DOHH2 (cell line): Measurements from ENCODE around the gene ZNF335.

Source experiments
- H3F3A ChIP-seq: fragments of 200-600 bp; sonication (generic), shearing (Covaris generic); 2 replicates; pipeline ENCODE4 v1.6.0; 2016; ENCODE audit warnings: antibody characterized with exemption, mild to moderate bottlenecking; ENCODE audit not compliant: control insufficient read depth, insufficient read depth
- H3K27ac ChIP-seq: fragments of 200-600 bp; sonication (generic); 2 replicates; pipeline ENCODE4 v1.5.1; 2014; ENCODE audit warnings: low read depth, mild to moderate bottlenecking, low read length, moderate library complexity
- H3K27me3 ChIP-seq: fragments of 200-600 bp; sonication (generic); 2 replicates; pipeline ENCODE4 v1.6.1; 2014; ENCODE audit warnings: mild to moderate bottlenecking, low read length, mixed read lengths; ENCODE audit not compliant: control insufficient read depth
- H3K36me3 ChIP-seq: fragments of 200-600 bp; sonication (generic); 2 replicates; pipeline ENCODE4 v1.6.1; 2014; ENCODE audit warnings: mild to moderate bottlenecking, low read length, moderate library complexity, mixed read lengths; ENCODE audit not compliant: control insufficient read depth
- H3K4me1 ChIP-seq: fragments of 200-600 bp; sonication (generic); 2 replicates; pipeline ENCODE4 v1.6.1; 2014; ENCODE audit warnings: mild to moderate bottlenecking, low read length, mixed read lengths; ENCODE audit not compliant: control insufficient read depth
- H3K4me2 ChIP-seq: fragments of 200-600 bp; sonication (generic); 2 replicates; pipeline ENCODE4 v1.6.0; 2014; ENCODE audit warnings: mild to moderate bottlenecking, low read length, moderate library complexity
- H3K4me3 ChIP-seq: fragments of 200-600 bp; sonication (generic); 2 replicates; pipeline ENCODE4 v1.5.1; 2014; ENCODE audit warnings: mild to moderate bottlenecking, low read length, mixed read lengths
- H3K79me2 ChIP-seq: fragments of 200-600 bp; sonication (generic); 2 replicates; pipeline ENCODE4 v1.6.1; 2014; ENCODE audit warnings: mild to moderate bottlenecking, low read length, mixed read lengths; ENCODE audit not compliant: control insufficient read depth
- H3K9me2 ChIP-seq: fragments of 200-600 bp; sonication (generic); replicated peaks from 2 replicates; pipeline ENCODE4 v1.6.1; 2014; ENCODE audit warnings: mild to moderate bottlenecking, low read length, mixed read lengths; ENCODE audit not compliant: control insufficient read depth
- H3K9me3 ChIP-seq: fragments of 200-600 bp; sonication (generic); 2 replicates; pipeline ENCODE4 v1.6.1; 2014; ENCODE audit warnings: antibody characterized with exemption, low read length, mixed read lengths; ENCODE audit not compliant: control insufficient read depth, insufficient read depth
- H4K20me1 ChIP-seq: fragments of 200-600 bp; sonication (generic); 2 replicates; pipeline ENCODE4 v1.6.0; 2014; ENCODE audit warnings: low read depth, mild to moderate bottlenecking, antibody characterized with exemption, low read length, moderate library complexity; ENCODE audit not compliant: control insufficient read depth, insufficient read depth
- EZH2phosphoT487 ChIP-seq: fragments of 200-600 bp; sonication (generic); IDR thresholded peaks from 2 replicates; pipeline ENCODE4 v1.6.1; 2017; ENCODE audit warnings: borderline replicate concordance, mild to moderate bottlenecking, antibody characterized with exemption, low read length, moderate library complexity, mixed read lengths
- TF ChIP-seq, protein P1 (sequence below): fragments of 200-600 bp; sonication (generic); IDR thresholded peaks from one replicate; pipeline ENCODE4 v1.5.1; 2014; ENCODE audit warnings: antibody characterized with exemption, mild to moderate bottlenecking, low read depth, low read length; ENCODE audit not compliant: poor library complexity, severe bottlenecking

Gene ZNF335

DNA sequence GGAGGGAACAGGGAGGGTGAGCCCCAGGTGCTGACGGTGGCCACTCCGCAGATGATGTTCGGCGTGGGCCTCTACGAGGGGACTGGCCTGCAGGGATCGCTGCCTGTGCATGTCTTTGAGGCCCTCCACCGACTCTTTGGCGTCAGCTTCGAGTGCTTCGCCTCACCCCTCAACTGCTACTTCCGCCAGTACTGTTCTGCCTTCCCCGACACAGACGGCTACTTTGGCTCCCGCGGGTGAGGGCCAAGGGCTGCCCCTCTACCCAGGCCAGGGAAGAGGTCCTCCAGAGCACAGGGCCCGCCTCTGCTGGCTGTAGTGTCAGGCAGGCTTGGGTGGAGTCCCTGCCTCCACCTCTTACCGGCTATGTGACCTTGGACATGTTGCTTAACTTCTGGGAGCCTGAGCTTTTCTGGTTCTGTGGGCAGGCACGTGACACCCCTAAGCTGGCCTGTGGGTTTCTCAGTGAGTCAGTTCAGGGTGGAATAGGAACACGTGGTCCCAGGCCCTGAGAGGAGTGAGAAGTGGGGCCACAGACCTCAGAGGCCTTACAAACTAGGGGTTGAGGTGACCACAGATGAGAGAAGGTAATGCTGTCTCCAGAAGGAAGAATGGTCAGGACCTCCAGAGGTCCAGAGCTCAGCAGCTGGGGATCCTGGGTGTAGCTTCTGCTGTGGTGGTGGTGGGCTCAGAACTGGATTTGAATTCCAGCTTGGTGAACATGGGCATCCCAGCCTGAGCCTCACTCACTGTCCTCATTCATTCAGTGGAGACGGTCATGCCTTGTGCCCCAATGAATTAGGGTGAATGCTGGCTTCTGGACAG is 25.6 kb downstream of the ZNF335 start:
- Histone ChIP-seq H4K20me1 (no peaks in the 10 kb centered on the region), H3K27ac (no peak overlapping the region), H3K4me3 (no peak overlapping the region), H3K36me3 (peaks cover 84% of the 10 kb centered on the region), H3K27me3 (no peaks in the 10 kb centered on the region), H3F3A (no peaks in the 10 kb centered on the region), H3K4me2 (no peak overlapping the region), H3K9me2 (no peaks in the 10 kb centered on the region), H3K4me1 (peaks cover 3% of the 10 kb centered on the region), H3K9me3 (no peaks in the 10 kb centered on the region), H3K79me2 (no peaks in the 10 kb centered on the region)
- TF ChIP-seq, protein P1, sequence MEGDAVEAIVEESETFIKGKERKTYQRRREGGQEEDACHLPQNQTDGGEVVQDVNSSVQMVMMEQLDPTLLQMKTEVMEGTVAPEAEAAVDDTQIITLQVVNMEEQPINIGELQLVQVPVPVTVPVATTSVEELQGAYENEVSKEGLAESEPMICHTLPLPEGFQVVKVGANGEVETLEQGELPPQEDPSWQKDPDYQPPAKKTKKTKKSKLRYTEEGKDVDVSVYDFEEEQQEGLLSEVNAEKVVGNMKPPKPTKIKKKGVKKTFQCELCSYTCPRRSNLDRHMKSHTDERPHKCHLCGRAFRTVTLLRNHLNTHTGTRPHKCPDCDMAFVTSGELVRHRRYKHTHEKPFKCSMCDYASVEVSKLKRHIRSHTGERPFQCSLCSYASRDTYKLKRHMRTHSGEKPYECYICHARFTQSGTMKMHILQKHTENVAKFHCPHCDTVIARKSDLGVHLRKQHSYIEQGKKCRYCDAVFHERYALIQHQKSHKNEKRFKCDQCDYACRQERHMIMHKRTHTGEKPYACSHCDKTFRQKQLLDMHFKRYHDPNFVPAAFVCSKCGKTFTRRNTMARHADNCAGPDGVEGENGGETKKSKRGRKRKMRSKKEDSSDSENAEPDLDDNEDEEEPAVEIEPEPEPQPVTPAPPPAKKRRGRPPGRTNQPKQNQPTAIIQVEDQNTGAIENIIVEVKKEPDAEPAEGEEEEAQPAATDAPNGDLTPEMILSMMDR = no peak
- TF ChIP-seq EZH2phosphoT487 = no peak

DNA sequence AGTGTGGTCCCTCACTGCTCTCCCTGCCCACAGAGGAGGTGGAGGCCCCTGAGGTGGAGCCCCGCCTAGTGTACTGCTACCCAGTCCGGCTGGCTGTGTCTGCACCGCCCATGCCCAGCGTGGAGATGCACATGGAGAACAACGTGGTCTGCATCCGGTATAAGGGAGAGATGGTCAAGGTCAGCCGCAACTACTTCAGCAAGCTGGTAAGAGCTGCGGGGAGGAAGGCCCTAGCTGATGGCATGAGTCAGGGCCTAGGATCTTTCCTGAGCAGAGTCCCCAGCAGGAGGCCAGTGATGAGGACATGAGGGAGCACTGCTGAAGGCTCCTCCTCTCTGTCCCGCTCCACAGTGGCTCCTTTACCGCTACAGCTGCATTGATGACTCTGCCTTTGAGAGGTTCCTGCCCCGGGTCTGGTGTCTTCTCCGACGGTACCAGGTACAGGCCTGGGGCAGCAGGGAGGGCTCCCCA is 26.3 kb downstream of the ZNF335 start:
- no peaks in the 10 kb centered on the region for H3K27me3 ChIP-seq
- no peak for TF ChIP-seq EZH2phosphoT487
- TF ChIP-seq, protein P1 = no peak
- H3K36me3 ChIP-seq = peaks cover 85% of the 10 kb centered on the region
- H3K4me3 ChIP-seq = no peak overlapping the region
- no peaks in the 10 kb centered on the region for H3K9me3 ChIP-seq
- no peaks in the 10 kb centered on the region for H4K20me1 ChIP-seq
- H3F3A ChIP-seq = no peaks in the 10 kb centered on the region
- no peak overlapping the region for H3K4me2 ChIP-seq
- no peak overlapping the region for H3K27ac ChIP-seq
- no peaks in the 10 kb centered on the region for H3K4me1 ChIP-seq
- H3K9me2 ChIP-seq = no peaks in the 10 kb centered on the region
- no peaks in the 10 kb centered on the region for H3K79me2 ChIP-seq

DNA sequence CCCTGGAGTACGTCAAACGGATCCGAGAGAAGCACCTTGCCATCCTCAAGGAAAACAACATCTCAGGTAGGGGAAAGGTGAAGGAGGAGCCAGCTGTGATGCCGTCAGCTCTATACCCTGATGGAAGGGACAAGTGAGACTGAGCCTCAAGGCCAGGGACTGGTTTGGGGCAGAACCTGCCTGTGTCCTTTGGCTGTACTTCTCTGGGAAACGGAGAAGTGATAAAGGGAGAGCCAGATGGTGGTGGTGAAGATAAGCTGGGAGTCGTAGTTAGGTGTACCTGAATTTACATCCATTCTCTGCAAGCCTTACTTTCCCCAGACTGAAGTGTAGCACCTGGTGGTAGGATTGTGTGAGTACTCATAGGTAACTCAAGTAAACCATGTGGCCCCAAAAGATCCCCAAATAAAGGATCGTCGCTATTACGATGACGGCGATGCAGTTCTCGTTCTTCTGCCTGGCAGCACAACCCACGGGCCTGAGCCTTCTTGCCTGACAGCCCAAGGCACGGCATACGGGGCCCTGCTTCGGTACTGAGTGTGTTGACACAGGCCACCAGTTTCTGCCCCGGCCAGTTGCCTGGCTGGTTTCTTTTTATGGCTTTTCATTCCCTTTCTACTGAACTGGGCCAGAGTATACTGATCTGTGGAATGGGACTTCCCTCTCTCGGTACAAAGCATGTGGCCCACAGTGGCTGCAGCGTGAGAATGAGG is 26.9 kb downstream of the ZNF335 start:
- no peak for TF ChIP-seq EZH2phosphoT487
- TF ChIP-seq, protein P1 = no peak
- Histone ChIP-seq H3K27ac (no peak overlapping the region), H3K9me3 (no peaks in the 10 kb centered on the region), H3K4me3 (no peak overlapping the region), H3K4me1 (no peaks in the 10 kb centered on the region), H3K79me2 (no peaks in the 10 kb centered on the region), H3K36me3 (peaks cover 85% of the 10 kb centered on the region), H3K9me2 (no peaks in the 10 kb centered on the region), H3K4me2 (no peak overlapping the region), H4K20me1 (no peaks in the 10 kb centered on the region), H3K27me3 (no peaks in the 10 kb centered on the region), H3F3A (no peaks in the 10 kb centered on the region)
